NCI-H128 (cell line): ENCODE data around the gene ATP6V0E1.
"Not testable (repeated sequence)": the region's sequence is repeated elsewhere in the genome, so short reads cannot be mapped to it uniquely, and the experiment has no call there.

Source experiments
- DNase-seq: peaks from one replicate; lab custom pipeline; 2025; ENCODE audit not compliant: unreplicated experiment; lab: John Stamatoyannopoulos, UW

ATP6V0E1 gene

GRCh38 chr5:173069671-173070070 is 86.1 kb downstream of the ATP6V0E1 start:
- no peak for DNase-seq

- DNase-seq: no peak
Observed at GRCh38 chr5:173075137-173075843, 91.7 kb downstream of the ATP6V0E1 start.

DNA sequence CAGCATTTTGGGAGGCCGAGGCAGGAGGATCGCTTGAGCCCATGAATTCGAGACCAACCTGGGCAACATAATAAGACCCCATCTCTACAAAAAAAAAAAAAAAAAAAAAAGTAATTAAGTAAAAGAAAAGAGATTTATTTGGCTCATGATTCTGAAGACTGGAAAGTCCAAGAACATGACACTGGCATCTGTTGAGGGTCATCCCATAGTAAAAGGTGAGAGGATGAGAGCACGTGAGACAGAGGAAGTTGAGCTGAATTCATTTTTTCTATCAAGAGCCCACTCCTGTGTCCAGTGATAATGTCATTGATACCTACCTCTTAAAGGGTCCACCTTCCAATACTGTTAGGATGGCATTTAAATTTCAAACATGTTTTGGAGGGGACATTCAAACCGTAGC is 92.4 kb downstream of the ATP6V0E1 start:
- no peak for DNase-seq

- not testable (repeated sequence) for DNase-seq
Observed at GRCh38 chr5:173076471-173076870, 92.9 kb downstream of the ATP6V0E1 start.

- DNase-seq: no peak
Observed at GRCh38 chr5:173078878-173079277, 95.3 kb downstream of the ATP6V0E1 start.
